GM23338 (cell line): ENCODE data around the gene PNPLA2. TPM values are rescaled to one million over a fixed set of nuclear protein-coding genes. Genes with fewer than 3 reads are reported as not detected.
A peak's percentile ranks its signal among the peaks of the same experiment; 100 is the strongest.

ENCODE experiments used
- ATAC-seq: fragments of 200-7000 bp; cut with Tn5 transposase; 3 replicates; pipeline ENCODE4 v1.9.1; 2020
- DNase-seq: peaks from one replicate; pipeline ENCODE4 v3.0.0-alpha.2; 2015; ENCODE audit warnings: low spot score
- H2AFZ ChIP-seq: fragments of 200-600 bp; sonication (generic); 2 replicates; pipeline ENCODE4 v1.8.0; 2016; ENCODE audit warnings: antibody characterized with exemption, mild to moderate bottlenecking, moderate library complexity
- H3F3A ChIP-seq: fragments of 200-600 bp; sonication (generic); replicated peaks from 2 replicates; pipeline ENCODE4 v1.8.0; 2017; ENCODE audit warnings: antibody characterized with exemption, mixed run types, low read depth
- H3K27ac ChIP-seq: fragments of 200-600 bp; sonication (generic); 2 replicates; pipeline ENCODE4 v1.6.1; 2016; ENCODE audit warnings: low read depth
- H3K27me3 ChIP-seq: fragments of 200-600 bp; sonication (generic); 2 replicates; pipeline ENCODE4 v1.8.0; 2016; ENCODE audit warnings: mild to moderate bottlenecking, mixed run types, moderate library complexity; ENCODE audit not compliant: insufficient read depth
- H3K36me3 ChIP-seq: fragments of 200-600 bp; sonication (generic); 2 replicates; pipeline ENCODE4 v1.8.0; 2016; ENCODE audit warnings: mild to moderate bottlenecking; ENCODE audit not compliant: insufficient read depth
- H3K4me1 ChIP-seq: fragments of 200-600 bp; sonication (generic); 2 replicates; pipeline ENCODE4 v1.8.0; 2016; ENCODE audit warnings: mild to moderate bottlenecking, moderate library complexity; ENCODE audit not compliant: insufficient read depth
- H3K4me2 ChIP-seq: fragments of 200-600 bp; sonication (generic); 2 replicates; pipeline ENCODE4 v1.7.1; 2017; ENCODE audit warnings: mixed run types
- H3K4me3 ChIP-seq: fragments of 200-600 bp; sonication (generic); 2 replicates; pipeline ENCODE4 v1.6.1; 2016; ENCODE audit warnings: mixed run types
- H3K79me2 ChIP-seq: fragments of 200-600 bp; sonication (generic); replicated peaks from 2 replicates; pipeline ENCODE4 v1.8.0; 2017; ENCODE audit warnings: mild to moderate bottlenecking; ENCODE audit not compliant: insufficient read depth
- H3K9me2 ChIP-seq: fragments of 200-600 bp; sonication (generic); 2 replicates; pipeline ENCODE4 v1.8.0; 2017; ENCODE audit not compliant: insufficient read depth
- H4K20me1 ChIP-seq: fragments of 200-600 bp; sonication (generic); replicated peaks from 2 replicates; pipeline ENCODE4 v1.8.0; 2017; ENCODE audit warnings: mild to moderate bottlenecking; ENCODE audit not compliant: insufficient read depth
- H3K27ac Mint-ChIP-seq: 2 replicates; pipeline ENCODE4 v1.8.0; 2020; ENCODE audit warnings: inconsistent platforms, mild to moderate bottlenecking, moderate library complexity, mixed read lengths
- H3K27me3 Mint-ChIP-seq: 3 replicates; pipeline ENCODE4 v1.8.0; 2022; ENCODE audit warnings: low read depth, mild to moderate bottlenecking, moderate library complexity, mixed read lengths, inconsistent platforms; ENCODE audit not compliant: insufficient read depth, poor library complexity
- H3K36me3 Mint-ChIP-seq: 3 replicates; pipeline ENCODE4 v1.8.0; 2021; ENCODE audit warnings: low read depth, mild to moderate bottlenecking, inconsistent platforms, moderate library complexity, mixed read lengths
- H3K4me1 Mint-ChIP-seq: 3 replicates; pipeline ENCODE4 v1.8.0; 2020; ENCODE audit warnings: mild to moderate bottlenecking, inconsistent platforms, mixed read lengths
- H3K4me3 Mint-ChIP-seq: 3 replicates; pipeline ENCODE4 v1.8.0; 2021; ENCODE audit warnings: moderate library complexity, mild to moderate bottlenecking, inconsistent platforms, mixed read lengths
- H3K9me3 Mint-ChIP-seq: 3 replicates; pipeline ENCODE4 v1.8.0; 2020; ENCODE audit warnings: moderate library complexity, mild to moderate bottlenecking, inconsistent platforms, mixed read lengths
- CREB1 ChIP-seq: fragments of 250-450 bp; sonication (Bioruptor Pico); IDR thresholded peaks from 2 replicates; pipeline ENCODE4 v1.5.0; 2020; ENCODE audit warnings: low read depth, mild to moderate bottlenecking, moderate library complexity
- CTCF ChIP-seq, 2 experiments: fragments of 200-600 bp in 1 of 2; sonication (generic) in 1 of 2; conservative IDR thresholded peaks; 2 replicates each; pipeline versions ENCODE4 v1.5.1 to v1.6.1; 2016 to 2017; ENCODE audit warnings: antibody characterized with exemption in 2 of 2, low read depth in 2 of 2, mild to moderate bottlenecking in 2 of 2, moderate library complexity in 1 of 2
- EZH2 ChIP-seq: fragments of 200-600 bp; sonication (generic); IDR thresholded peaks from one replicate; pipeline ENCODE4 v1.8.0; 2017; ENCODE audit warnings: antibody characterized with exemption, mild to moderate bottlenecking, low read depth; ENCODE audit not compliant: unreplicated experiment
- EZH2phosphoT487 ChIP-seq: fragments of 200-600 bp; sonication (generic); IDR thresholded peaks from one replicate; pipeline ENCODE4 v1.8.1; 2018; ENCODE audit warnings: antibody characterized with exemption; ENCODE audit not compliant: unreplicated experiment
- JUNB ChIP-seq: IDR thresholded peaks from one replicate; pipeline ENCODE4 v1.6.1; 2016; ENCODE audit warnings: antibody characterized with exemption; ENCODE audit not compliant: unreplicated experiment
- NANOG ChIP-seq: IDR thresholded peaks from 2 replicates; pipeline ENCODE4 v1.6.1; 2016; ENCODE audit warnings: antibody characterized with exemption, borderline replicate concordance
- POLR2AphosphoS5 ChIP-seq: IDR thresholded peaks from 2 replicates; pipeline ENCODE4 v1.6.1; 2016; ENCODE audit warnings: antibody characterized with exemption, low read depth
- ZNF331 ChIP-seq: fragments of 250-450 bp; sonication (Bioruptor Pico); IDR thresholded peaks from 2 replicates; pipeline ENCODE4 v1.5.0; 2020; ENCODE audit warnings: low read depth, mild to moderate bottlenecking, moderate library complexity
- polyA plus RNA-seq: library from polyadenylated mRNA; unstranded; fragments of >200 nt; fragmentation: Nextera tagmentation; extraction: Ambion mirVana; gene quantifications from 2 replicates; pipeline ENCODE4 v1.2.1, GENCODE V29; 2016
- total RNA-seq: library from RNA; depleted of rRNA; stranded (reverse); fragments of >200 nt; shearing (Covaris generic); gene quantifications from 2 replicates; pipeline ENCODE4 v1.2.3, GENCODE V29; 2014
- TF ChIP-seq, protein P1 (sequence below): fragments of 250-450 bp; sonication (Bioruptor Pico); IDR thresholded peaks from 2 replicates; pipeline ENCODE4 v1.5.0; 2020; ENCODE audit warnings: mild to moderate bottlenecking, moderate library complexity

Gene PNPLA2
- total and polyA plus RNA-seq, 2 experiments from 2014 or later = 31.1 to 45.6 TPM

GRCh38 chr11:771617-772204, 47.0 kb upstream of the PNPLA2 start:
- Histone ChIP-seq H2AFZ (no peak overlapping the region), H3K79me2 (peaks cover 35% of the 10 kb centered on the region), H3K27ac (no peak overlapping the region), H3K4me2 (no peak overlapping the region), H3K4me3 (no peak overlapping the region), H3K9me2 (no peaks in the 10 kb centered on the region), H3K4me1 (peaks cover 11% of the 10 kb centered on the region; the same call in 1 of the 2 replicates), H3K36me3 (peaks cover 5% of the 10 kb centered on the region; the same call in 1 of the 2 replicates), H3K27me3 (no peaks in the 10 kb centered on the region), H3F3A (peaks cover 10% of the 10 kb centered on the region), H4K20me1 (peaks cover 25% of the 10 kb centered on the region)
- H3K36me3 Mint-ChIP-seq = peaks cover 37% of the 10 kb centered on the region
- DNase-seq (no peak), ATAC-seq (peak; percentile 55)
- TF ChIP-seq EZH2phosphoT487 (no peak), CTCF (conservative IDR thresholded peaks at IDR 0.05; ENCODE audit: low read depth in 2 of 2) (no peak), ZNF331 (no peak)
- no peak overlapping the region for H3K27ac Mint-ChIP-seq
- H3K4me3 Mint-ChIP-seq = no peak overlapping the region
- peaks cover 10% of the 10 kb centered on the region for H3K4me1 Mint-ChIP-seq
- H3K9me3 Mint-ChIP-seq = no peaks in the 10 kb centered on the region
- H3K27me3 Mint-ChIP-seq = peaks cover 17% of the 10 kb centered on the region

DNA sequence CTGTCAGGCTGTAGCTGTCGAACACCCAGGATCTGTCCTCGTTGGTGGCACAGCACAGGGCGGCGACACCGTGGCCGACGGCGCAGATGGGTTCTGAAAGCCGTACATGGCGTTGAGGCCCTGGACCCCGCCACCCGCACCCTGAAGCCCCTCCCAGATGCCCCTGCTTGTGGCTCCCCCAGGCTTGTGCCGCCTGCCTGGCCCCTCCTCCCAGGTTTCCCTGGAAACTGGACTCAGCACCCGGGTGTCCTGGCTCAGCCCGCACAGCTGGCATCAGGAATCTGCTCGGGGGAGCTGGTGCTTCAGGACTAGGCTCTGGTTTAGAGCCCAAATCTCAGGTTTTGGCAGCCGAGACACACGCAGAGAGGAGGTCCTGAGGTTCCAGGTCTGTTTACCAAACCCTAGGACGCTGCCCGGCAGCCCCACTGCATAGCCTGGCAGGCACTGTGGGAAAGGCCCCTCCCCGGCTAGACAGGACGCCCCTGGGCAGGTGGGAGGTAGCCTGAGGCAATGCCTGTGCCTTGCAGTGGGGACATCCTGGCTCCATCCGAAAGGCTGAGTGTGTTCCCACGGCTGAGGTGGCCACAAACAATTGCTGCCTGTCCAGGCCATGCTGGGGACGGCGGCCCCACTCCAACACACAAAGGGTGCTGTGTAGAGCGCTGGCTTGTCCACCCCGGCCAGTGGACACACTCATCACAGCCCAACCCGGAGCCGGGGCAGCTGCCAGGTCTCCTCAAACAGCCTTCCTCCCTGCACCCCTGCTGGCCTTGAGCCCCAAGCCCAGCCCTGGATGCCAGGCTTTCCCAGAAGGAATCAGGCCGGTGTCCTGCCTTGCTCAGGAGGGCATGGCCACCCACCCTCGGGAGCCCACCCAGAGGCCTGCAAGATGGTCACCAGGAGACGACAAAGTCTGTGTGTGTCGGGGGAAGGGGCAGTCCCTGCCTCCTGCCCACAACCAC, 46.0 kb upstream of the PNPLA2 start:
- ATAC-seq (no peak), DNase-seq (no peak)
- Histone ChIP-seq H3K27ac (no peak overlapping the region), H3K79me2 (peaks cover 36% of the 10 kb centered on the region), H2AFZ (no peak overlapping the region), H3K36me3 (peaks cover 5% of the 10 kb centered on the region; the same call in 1 of the 2 replicates), H3K27me3 (no peaks in the 10 kb centered on the region), H3F3A (peaks cover 4% of the 10 kb centered on the region; the same call in 1 of the 2 replicates), H3K4me3 (no peak overlapping the region), H3K4me2 (no peak overlapping the region), H3K9me2 (no peaks in the 10 kb centered on the region), H3K4me1 (peaks cover 11% of the 10 kb centered on the region; the same call in 1 of the 2 replicates), H4K20me1 (peaks cover 24% of the 10 kb centered on the region)
- Mint-ChIP-seq H3K4me3 (no peak overlapping the region), H3K27ac (no peak overlapping the region), H3K27me3 (peaks cover 14% of the 10 kb centered on the region), H3K9me3 (no peaks in the 10 kb centered on the region), H3K4me1 (peaks cover 10% of the 10 kb centered on the region), H3K36me3 (peaks cover 27% of the 10 kb centered on the region)
- TF ChIP-seq, protein P1, sequence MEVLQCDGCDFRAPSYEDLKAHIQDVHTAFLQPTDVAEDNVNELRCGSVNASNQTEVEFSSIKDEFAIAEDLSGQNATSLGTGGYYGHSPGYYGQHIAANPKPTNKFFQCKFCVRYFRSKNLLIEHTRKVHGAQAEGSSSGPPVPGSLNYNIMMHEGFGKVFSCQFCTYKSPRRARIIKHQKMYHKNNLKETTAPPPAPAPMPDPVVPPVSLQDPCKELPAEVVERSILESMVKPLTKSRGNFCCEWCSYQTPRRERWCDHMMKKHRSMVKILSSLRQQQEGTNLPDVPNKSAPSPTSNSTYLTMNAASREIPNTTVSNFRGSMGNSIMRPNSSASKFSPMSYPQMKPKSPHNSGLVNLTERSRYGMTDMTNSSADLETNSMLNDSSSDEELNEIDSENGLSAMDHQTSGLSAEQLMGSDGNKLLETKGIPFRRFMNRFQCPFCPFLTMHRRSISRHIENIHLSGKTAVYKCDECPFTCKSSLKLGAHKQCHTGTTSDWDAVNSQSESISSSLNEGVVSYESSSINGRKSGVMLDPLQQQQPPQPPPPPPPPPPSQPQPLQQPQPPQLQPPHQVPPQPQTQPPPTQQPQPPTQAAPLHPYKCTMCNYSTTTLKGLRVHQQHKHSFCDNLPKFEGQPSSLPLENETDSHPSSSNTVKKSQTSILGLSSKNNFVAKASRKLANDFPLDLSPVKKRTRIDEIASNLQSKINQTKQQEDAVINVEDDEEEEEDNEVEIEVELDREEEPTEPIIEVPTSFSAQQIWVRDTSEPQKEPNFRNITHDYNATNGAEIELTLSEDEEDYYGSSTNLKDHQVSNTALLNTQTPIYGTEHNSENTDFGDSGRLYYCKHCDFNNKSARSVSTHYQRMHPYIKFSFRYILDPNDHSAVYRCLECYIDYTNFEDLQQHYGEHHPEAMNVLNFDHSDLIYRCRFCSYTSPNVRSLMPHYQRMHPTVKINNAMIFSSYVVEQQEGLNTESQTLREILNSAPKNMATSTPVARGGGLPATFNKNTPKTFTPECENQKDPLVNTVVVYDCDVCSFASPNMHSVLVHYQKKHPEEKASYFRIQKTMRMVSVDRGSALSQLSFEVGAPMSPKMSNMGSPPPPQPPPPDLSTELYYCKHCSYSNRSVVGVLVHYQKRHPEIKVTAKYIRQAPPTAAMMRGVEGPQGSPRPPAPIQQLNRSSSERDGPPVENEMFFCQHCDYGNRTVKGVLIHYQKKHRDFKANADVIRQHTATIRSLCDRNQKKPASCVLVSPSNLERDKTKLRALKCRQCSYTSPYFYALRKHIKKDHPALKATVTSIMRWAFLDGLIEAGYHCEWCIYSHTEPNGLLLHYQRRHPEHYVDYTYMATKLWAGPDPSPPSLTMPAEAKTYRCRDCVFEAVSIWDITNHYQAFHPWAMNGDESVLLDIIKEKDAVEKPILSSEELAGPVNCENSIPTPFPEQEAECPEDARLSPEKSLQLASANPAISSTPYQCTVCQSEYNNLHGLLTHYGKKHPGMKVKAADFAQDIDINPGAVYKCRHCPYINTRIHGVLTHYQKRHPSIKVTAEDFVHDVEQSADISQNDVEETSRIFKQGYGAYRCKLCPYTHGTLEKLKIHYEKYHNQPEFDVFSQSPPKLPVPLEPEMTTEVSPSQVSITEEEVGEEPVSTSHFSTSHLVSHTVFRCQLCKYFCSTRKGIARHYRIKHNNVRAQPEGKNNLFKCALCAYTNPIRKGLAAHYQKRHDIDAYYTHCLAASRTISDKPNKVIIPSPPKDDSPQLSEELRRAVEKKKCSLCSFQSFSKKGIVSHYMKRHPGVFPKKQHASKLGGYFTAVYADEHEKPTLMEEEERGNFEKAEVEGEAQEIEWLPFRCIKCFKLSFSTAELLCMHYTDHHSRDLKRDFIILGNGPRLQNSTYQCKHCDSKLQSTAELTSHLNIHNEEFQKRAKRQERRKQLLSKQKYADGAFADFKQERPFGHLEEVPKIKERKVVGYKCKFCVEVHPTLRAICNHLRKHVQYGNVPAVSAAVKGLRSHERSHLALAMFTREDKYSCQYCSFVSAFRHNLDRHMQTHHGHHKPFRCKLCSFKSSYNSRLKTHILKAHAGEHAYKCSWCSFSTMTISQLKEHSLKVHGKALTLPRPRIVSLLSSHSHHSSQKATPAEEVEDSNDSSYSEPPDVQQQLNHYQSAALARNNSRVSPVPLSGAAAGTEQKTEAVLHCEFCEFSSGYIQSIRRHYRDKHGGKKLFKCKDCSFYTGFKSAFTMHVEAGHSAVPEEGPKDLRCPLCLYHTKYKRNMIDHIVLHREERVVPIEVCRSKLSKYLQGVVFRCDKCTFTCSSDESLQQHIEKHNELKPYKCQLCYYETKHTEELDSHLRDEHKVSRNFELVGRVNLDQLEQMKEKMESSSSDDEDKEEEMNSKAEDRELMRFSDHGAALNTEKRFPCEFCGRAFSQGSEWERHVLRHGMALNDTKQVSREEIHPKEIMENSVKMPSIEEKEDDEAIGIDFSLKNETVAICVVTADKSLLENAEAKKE (CRISPR knock-in tag) = no peak
- TF ChIP-seq NANOG = no peak
- no peak for TF ChIP-seq CTCF (conservative IDR thresholded peaks at IDR 0.05; ENCODE audit: low read depth in 2 of 2)
- no peak for TF ChIP-seq POLR2AphosphoS5
- TF ChIP-seq JUNB = no peak
- no peak for TF ChIP-seq EZH2
- TF ChIP-seq EZH2phosphoT487 = no peak
- no peak for TF ChIP-seq CREB1 (CRISPR knock-in tag)
